Kidney (tissue), 14 donors: Measurements from ENCODE around the gene CCSER1. TPM values are rescaled to one million over a fixed set of nuclear protein-coding genes. Genes with fewer than 3 reads are reported as not detected.

Experiments
- DNase-seq, 5 donors: peaks; one replicate each; pipeline ENCODE4 v3.0.0-alpha.2; 2013 to 2020
- FAIRE-seq: peaks from 2 replicates; lab custom pipeline; 2012; peaks lifted over from hg19 to GRCh38; lab: Jason Lieb, UNC
- H3K27ac ChIP-seq, 2 donors: one replicate each; pipeline ENCODE4 v1.7.0; 2013; ENCODE audit warnings: low read depth in 2 of 2, low read length in 2 of 2, inconsistent platforms in 1 of 2
- H3K27me3 ChIP-seq: one replicate; pipeline ENCODE4 v1.7.1; 2013; ENCODE audit warnings: low read length, inconsistent platforms; ENCODE audit not compliant: control insufficient read depth, insufficient read depth
- H3K36me3 ChIP-seq, 3 donors: one replicate each; pipeline versions ENCODE4 v1.7.0 to v1.7.1; 2013; ENCODE audit warnings: low read length in 3 of 3, control low read depth in 1 of 3, inconsistent platforms in 1 of 3; ENCODE audit not compliant: insufficient read depth in 3 of 3, control insufficient read depth in 2 of 3
- H3K4me1 ChIP-seq, 3 donors: one replicate each; pipeline versions ENCODE4 v1.7.0 to v1.7.1; 2013; ENCODE audit warnings: low read length in 3 of 3, inconsistent platforms in 1 of 3, low read depth in 1 of 3; ENCODE audit not compliant: control insufficient read depth in 2 of 3, insufficient read depth in 2 of 3
- H3K4me3 ChIP-seq, 3 donors: one replicate each; pipeline versions ENCODE4 v1.7.0 to v1.8.1; 2013; ENCODE audit warnings: low read length in 3 of 3, control low read depth in 1 of 3, inconsistent platforms in 1 of 3
- H3K9ac ChIP-seq, 3 donors: one replicate each; pipeline versions ENCODE4 v1.7.0 to v1.7.1; 2013; ENCODE audit warnings: low read length in 3 of 3, control low read depth in 1 of 3, inconsistent platforms in 1 of 3
- H3K9me3 ChIP-seq, 3 donors: one replicate each; pipeline versions ENCODE4 v1.7.0 to v1.7.1; 2013; ENCODE audit warnings: low read length in 3 of 3, control low read depth in 1 of 3, inconsistent platforms in 1 of 3; ENCODE audit not compliant: control insufficient read depth in 2 of 3, insufficient read depth in 1 of 3
- intact Hi-C: fragments of 100-400 bp; cut with DNase I; formaldehyde crosslinking; loops from one replicate; pipeline ENCODE4 v1.11.1; 2022
- polyA plus RNA-seq: library from polyadenylated mRNA; stranded (reverse); fragments of 350-450 nt; fragmentation: Illumina TruSeq; extraction: RNeasy Lipid Tissue Mini Kit (QIAGEN cat#74804); gene quantifications from one replicate; pipeline ENCODE4 v1.2.3, GENCODE V29; 2014; ENCODE audit warnings: low read depth, low replicate concordance; ENCODE audit not compliant: insufficient read depth
- total RNA-seq: library from RNA; stranded (reverse); fragmentation: NEBNext Ultra II Directional; extraction: Animal tissue kit (Norgen Biotek cat#: 25700); gene quantifications from one replicate; pipeline ENCODE4 v1.2.1, GENCODE V29; 2021
- TF ChIP-seq, protein P1 (sequence below): IDR thresholded peaks from 3 replicates; pipeline ENCODE4 v1.5.1; 2012; ENCODE audit warnings: mild to moderate bottlenecking, moderate library complexity, borderline replicate concordance; ENCODE audit not compliant: insufficient read depth; ENCODE audit errors: extremely low read depth
- donor health status: control.
- donor health status: control.
- donor health status: control.
- donor health status: control.
- donor health status: control.
- donor health status: DM: yes; HTN: yes; CAD: no.
- donor health status: Normal renal cell carcinoma (clear cell type).

The CCSER1 gene
- total and polyA plus RNA-seq, 2 donors from 2014 or later: 4.2 to 26.8 TPM

DNA sequence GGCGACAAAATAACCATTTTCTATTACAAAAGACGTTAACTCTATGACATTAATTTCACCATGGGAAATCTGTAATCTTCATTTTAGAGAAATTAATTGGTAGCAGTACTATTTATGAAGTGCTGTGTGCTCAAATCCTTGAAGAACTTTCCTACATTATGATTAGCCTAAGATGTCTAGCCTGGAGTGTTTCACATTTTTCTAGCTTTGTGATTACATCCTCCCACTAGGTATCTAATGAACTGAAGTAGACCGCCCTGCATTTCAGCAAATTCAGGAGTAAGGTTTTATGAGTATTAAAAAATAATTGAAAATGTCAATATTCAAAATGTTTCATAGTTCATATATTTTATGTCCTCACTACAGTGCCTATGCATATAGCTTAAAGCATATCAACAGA lies 713.1 kb downstream of the CCSER1 start:
- Histone ChIP-seq H3K27ac (no peak overlapping the region), H3K36me3 (no peaks in the 10 kb centered on the region), H3K27me3 (no peaks in the 10 kb centered on the region), H3K4me3 (no peak overlapping the region), H3K4me1 (no peaks in the 10 kb centered on the region), H3K9me3 (no peaks in the 10 kb centered on the region), H3K9ac (no peak overlapping the region)
- intact Hi-C loops: no loop called here
- no peak for DNase-seq
- no peak for FAIRE-seq
- TF ChIP-seq, protein P1, sequence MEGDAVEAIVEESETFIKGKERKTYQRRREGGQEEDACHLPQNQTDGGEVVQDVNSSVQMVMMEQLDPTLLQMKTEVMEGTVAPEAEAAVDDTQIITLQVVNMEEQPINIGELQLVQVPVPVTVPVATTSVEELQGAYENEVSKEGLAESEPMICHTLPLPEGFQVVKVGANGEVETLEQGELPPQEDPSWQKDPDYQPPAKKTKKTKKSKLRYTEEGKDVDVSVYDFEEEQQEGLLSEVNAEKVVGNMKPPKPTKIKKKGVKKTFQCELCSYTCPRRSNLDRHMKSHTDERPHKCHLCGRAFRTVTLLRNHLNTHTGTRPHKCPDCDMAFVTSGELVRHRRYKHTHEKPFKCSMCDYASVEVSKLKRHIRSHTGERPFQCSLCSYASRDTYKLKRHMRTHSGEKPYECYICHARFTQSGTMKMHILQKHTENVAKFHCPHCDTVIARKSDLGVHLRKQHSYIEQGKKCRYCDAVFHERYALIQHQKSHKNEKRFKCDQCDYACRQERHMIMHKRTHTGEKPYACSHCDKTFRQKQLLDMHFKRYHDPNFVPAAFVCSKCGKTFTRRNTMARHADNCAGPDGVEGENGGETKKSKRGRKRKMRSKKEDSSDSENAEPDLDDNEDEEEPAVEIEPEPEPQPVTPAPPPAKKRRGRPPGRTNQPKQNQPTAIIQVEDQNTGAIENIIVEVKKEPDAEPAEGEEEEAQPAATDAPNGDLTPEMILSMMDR: no peak

DNA sequence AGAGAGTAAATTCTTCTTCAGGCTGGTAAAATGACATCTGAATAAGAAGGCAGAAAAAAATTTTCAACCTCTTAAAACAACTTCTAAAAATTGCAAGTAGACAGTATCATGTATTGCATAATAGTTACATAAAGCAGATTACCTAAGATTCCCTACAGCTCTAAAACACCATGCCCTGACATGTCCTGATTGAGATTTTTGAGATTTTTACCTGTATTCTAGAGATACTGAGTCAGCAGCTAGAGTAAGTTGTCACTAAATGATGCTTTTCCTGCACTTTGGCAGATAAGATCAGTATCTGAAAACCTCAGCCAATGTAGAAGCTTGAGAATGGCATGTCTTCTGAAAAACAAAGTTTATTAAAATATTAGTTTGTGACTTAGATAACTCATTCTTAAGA lies 713.6 kb downstream of the CCSER1 start:
- Histone ChIP-seq H3K36me3 (no peaks in the 10 kb centered on the region), H3K4me1 (no peaks in the 10 kb centered on the region), H3K9ac (no peak overlapping the region), H3K9me3 (no peaks in the 10 kb centered on the region), H3K27ac (no peak overlapping the region), H3K27me3 (no peaks in the 10 kb centered on the region), H3K4me3 (no peak overlapping the region)
- intact Hi-C loops: no loop called here
- FAIRE-seq (no peak), DNase-seq (no peak)
- TF ChIP-seq, protein P1: no peak

DNA sequence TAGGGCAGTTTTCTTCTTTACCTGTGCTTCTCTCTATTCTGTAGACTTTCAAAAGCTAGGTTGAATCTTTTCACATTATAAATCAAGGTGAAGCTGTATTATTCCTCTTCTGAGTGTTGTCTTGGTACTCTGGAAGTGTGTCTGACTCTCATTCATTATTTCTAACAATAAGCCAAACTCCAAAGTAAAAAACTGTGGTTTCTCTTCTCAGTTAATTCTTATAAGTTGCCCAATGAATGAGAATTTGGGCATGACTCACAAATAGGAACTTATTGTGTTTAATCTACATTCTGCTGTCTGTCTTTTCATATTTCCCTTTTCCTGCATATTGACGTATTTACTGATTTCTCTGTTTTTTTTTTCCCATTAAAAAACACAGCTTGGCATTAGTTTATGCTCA lies 714.5 kb downstream of the CCSER1 start:
- H3K9ac ChIP-seq: no peak overlapping the region
- no peak for DNase-seq
- no peak overlapping the region for H3K4me3 ChIP-seq
- H3K9me3 ChIP-seq: no peaks in the 10 kb centered on the region
- no peak for FAIRE-seq
- H3K4me1 ChIP-seq: no peaks in the 10 kb centered on the region
- TF ChIP-seq, protein P1: no peak
- no peaks in the 10 kb centered on the region for H3K36me3 ChIP-seq
- no peaks in the 10 kb centered on the region for H3K27me3 ChIP-seq
- intact Hi-C loops: no loop called here
- H3K27ac ChIP-seq: no peak overlapping the region

DNA sequence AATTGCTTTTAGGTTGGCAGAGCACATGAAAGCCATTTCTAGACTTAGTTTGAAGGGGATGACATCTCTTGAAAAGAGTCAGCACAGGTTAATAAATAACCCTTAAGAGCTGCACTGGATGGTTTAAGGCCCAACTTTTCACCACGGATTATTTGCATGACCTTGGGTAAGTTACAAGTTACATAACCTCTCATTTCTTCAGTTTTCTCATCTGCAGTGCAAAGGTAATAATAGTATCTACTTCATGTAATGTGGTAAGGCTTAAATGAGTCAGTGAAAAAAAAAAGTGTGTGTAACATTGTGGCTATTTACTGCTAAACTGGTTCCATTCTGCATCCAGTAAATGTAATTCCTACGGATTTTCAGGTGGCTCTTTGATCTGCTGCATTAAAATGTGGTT lies 715.8 kb downstream of the CCSER1 start:
- Histone ChIP-seq H3K9me3 (no peaks in the 10 kb centered on the region), H3K27ac (no peak overlapping the region), H3K9ac (no peak overlapping the region), H3K4me3 (no peak overlapping the region), H3K4me1 (no peaks in the 10 kb centered on the region), H3K27me3 (no peaks in the 10 kb centered on the region), H3K36me3 (no peaks in the 10 kb centered on the region)
- intact Hi-C loops: no loop called here
- FAIRE-seq: no peak
- TF ChIP-seq, protein P1: no peak
- DNase-seq: peak in 2 of 5 donors; percentile 4 to 14
